A673 (cell line): ENCODE measurements around the gene UBE2Q1.

ENCODE experiments used
- CTCF ChIP-seq: fragments of 300-800, 200-600 bp; sonication (generic); conservative IDR thresholded peaks from 2 replicates; pipeline ENCODE4 v1.5.1; 2017; ENCODE audit warnings: low read depth, mild to moderate bottlenecking, antibody characterized with exemption, low read length, moderate library complexity, mixed read lengths
- EZH2 ChIP-seq: fragments of 200-600 bp; sonication (generic); IDR thresholded peaks from 2 replicates; pipeline ENCODE4 v1.6.1; 2017; ENCODE audit warnings: borderline replicate concordance, low read depth, mild to moderate bottlenecking, mixed read lengths, antibody characterized with exemption, low read length; ENCODE audit not compliant: poor library complexity, severe bottlenecking

- TF ChIP-seq CTCF (0 out of 2 replicates have a peak, but pooled peaks have one; percentile 7), EZH2 (no peak)
Observed at GRCh38 chr1:154607609-154608396, 49.3 kb upstream of the UBE2Q1 start, which contains the start of gene ADAR.
